ENCODE results near the gene SLC9A9. TPM values are rescaled to one million over a fixed set of nuclear protein-coding genes. Genes with fewer than 3 reads are reported as not detected.

The SLC9A9 gene
- total RNA-seq, 4 donors from 2014 or later, result 1.1 to 15.9 (median 9.7) TPM

DNA sequence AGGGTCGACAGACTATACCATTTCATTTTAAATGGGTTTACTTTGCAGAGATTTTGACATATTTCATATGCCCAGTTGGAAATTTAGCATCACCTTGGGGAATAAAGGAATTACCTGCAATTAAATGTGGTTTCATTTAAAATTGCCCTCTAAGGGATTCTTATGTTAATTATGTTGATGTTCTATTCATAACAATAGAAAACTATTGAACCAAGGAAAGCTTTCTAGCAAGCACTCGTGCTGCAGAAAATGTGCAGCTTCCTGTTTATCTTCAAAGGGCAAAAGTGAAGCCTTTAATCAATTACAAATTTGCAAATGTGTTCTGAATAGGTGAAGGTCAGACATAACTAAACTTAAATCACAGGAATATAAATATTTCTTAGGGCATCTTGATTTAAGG lies 376.6 kb downstream of the SLC9A9 start:
- WGBS, 2 donors (ENCODE audit: low coverage in 1 of 2), result 62 to 81% methylated on average over 2 of the region's 2 CpGs
- Histone ChIP-seq H3K27ac (no peak overlapping the region), H3K27me3 (no peaks in the 10 kb centered on the region), H3K9me3 (no peaks in the 10 kb centered on the region), H3K4me3 (no peak overlapping the region), H3K36me3 (no peaks in the 10 kb centered on the region), H3K4me1 (peaks cover 0 to 2% (median 0%) of the 10 kb centered on the region in 4 donors)
- intact Hi-C loops (cut with DNase I; ENCODE audit: low total_unique reads), result no loop called here
- TF ChIP-seq EP300 (IDR thresholded peaks at IDR 0.05; ENCODE audit: low read depth), result no peak
- TF ChIP-seq, protein P1, sequence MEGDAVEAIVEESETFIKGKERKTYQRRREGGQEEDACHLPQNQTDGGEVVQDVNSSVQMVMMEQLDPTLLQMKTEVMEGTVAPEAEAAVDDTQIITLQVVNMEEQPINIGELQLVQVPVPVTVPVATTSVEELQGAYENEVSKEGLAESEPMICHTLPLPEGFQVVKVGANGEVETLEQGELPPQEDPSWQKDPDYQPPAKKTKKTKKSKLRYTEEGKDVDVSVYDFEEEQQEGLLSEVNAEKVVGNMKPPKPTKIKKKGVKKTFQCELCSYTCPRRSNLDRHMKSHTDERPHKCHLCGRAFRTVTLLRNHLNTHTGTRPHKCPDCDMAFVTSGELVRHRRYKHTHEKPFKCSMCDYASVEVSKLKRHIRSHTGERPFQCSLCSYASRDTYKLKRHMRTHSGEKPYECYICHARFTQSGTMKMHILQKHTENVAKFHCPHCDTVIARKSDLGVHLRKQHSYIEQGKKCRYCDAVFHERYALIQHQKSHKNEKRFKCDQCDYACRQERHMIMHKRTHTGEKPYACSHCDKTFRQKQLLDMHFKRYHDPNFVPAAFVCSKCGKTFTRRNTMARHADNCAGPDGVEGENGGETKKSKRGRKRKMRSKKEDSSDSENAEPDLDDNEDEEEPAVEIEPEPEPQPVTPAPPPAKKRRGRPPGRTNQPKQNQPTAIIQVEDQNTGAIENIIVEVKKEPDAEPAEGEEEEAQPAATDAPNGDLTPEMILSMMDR (IDR thresholded peaks at IDR 0.05), result no peak
- no peak for TF ChIP-seq POLR2AphosphoS5 (IDR thresholded peaks at IDR 0.05)
- no peak for TF ChIP-seq POLR2A (IDR thresholded peaks at IDR 0.05)
- no peak for DNase-seq
- in situ Hi-C loops (cut with MboI; ENCODE audit: low pct_ligation_motif_present in 1 of 4, low pct_unique_long_range_greater_than_20kb in 1 of 4, low sequenced_read_pairs in 3 of 4), result no loop called here

DNA sequence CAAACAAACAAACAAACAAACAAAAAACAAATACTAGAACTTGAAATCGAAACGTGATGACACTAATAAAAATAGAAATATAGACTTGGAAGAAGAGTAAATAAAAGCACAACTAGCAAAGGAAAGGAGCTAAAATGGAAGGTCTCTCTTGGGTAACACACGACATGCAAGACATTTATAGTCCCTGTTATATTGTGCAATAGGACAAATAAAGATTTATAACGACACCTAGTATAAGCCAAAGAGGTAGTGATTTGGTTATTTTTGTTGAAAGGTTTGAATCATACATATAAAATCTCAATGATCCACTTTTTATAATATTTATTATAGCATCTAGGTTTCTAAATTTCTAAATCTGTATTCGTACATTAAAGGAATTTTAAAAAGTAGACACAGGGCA lies 379.1 kb downstream of the SLC9A9 start:
- in situ Hi-C loops (cut with MboI; ENCODE audit: low pct_ligation_motif_present in 1 of 4, low pct_unique_long_range_greater_than_20kb in 1 of 4, low sequenced_read_pairs in 3 of 4), result no loop called here
- WGBS, 2 donors (ENCODE audit: low coverage in 1 of 2), result 49 to 50% methylated on average over 5 of the region's 5 CpGs
- Histone ChIP-seq H3K36me3 (no peaks in the 10 kb centered on the region), H3K4me3 (no peak overlapping the region), H3K4me1 (peaks cover 0 to 15% (median 4%) of the 10 kb centered on the region in 4 donors), H3K27ac (no peak overlapping the region), H3K9me3 (no peaks in the 10 kb centered on the region), H3K27me3 (no peaks in the 10 kb centered on the region)
- intact Hi-C loops (cut with DNase I; ENCODE audit: low total_unique reads), result no loop called here
- DNase-seq, result no peak
- TF ChIP-seq, protein P1 (IDR thresholded peaks at IDR 0.05), result no peak
- TF ChIP-seq POLR2AphosphoS5 (IDR thresholded peaks at IDR 0.05) (no peak), POLR2A (IDR thresholded peaks at IDR 0.05) (no peak), EP300 (IDR thresholded peaks at IDR 0.05; ENCODE audit: low read depth) (no peak)

DNA sequence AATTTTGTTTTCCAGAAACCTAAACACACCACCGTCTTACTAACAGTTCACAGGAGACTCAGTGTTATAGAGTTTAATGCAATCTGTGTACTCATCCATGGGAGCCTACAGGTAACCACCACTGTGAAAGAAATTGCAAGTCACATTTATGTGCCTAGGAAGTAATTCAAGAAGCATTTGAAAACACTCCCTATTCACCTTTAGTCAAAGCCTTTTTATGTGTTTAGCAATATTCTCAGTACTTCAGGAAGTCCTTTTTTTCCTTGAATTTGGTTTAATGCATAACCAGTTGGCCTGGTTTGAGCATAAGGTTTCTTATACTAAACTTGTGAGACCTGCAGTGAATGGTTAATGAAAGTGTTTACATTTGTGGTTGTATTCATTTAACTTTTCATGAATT lies 382.6 kb downstream of the SLC9A9 start:
- DNase-seq, result no peak
- no peaks in the 10 kb centered on the region for H3K27me3 ChIP-seq
- TF ChIP-seq, protein P1 (IDR thresholded peaks at IDR 0.05), result no peak
- no peak for TF ChIP-seq EP300 (IDR thresholded peaks at IDR 0.05; ENCODE audit: low read depth)
- TF ChIP-seq POLR2A (IDR thresholded peaks at IDR 0.05), result no peak
- TF ChIP-seq POLR2AphosphoS5 (IDR thresholded peaks at IDR 0.05), result no peak
- H3K4me1 ChIP-seq, result peaks cover 0 to 15% (median 4%) of the 10 kb centered on the region in 4 donors
- H3K4me3 ChIP-seq, result no peak overlapping the region
- H3K36me3 ChIP-seq, result no peaks in the 10 kb centered on the region
- 44 to 54% methylated on average over 1 of the region's 1 CpG for WGBS, 2 donors (ENCODE audit: low coverage in 1 of 2)
- H3K9me3 ChIP-seq, result no peaks in the 10 kb centered on the region
- in situ Hi-C loops (cut with MboI; ENCODE audit: low pct_ligation_motif_present in 1 of 4, low pct_unique_long_range_greater_than_20kb in 1 of 4, low sequenced_read_pairs in 3 of 4) (no loop called here), intact Hi-C loops (cut with DNase I; ENCODE audit: low total_unique reads) (no loop called here)
- H3K27ac ChIP-seq, result peak overlapping the region; percentile 48 to 60 (median 55)

DNA sequence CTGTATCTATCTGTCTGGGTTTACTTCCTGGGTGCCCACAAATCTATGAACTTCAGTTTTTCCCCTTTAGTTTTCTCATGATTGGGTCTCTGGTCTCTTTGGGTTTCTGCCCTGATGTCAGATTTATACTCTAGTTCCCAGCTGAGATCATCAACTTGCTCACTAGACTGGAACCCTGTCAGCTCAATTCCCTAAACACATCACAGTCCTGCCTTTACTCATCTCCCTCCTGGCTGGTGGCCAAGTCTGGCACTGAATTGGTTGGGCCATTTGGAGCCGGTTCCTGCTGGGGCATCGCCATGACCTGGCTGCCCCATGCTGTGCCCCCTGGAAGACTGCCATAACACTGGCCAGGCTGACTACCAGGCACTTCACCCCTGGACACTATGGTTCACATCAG lies 383.4 kb downstream of the SLC9A9 start:
- Histone ChIP-seq H3K36me3 (no peaks in the 10 kb centered on the region), H3K9me3 (no peaks in the 10 kb centered on the region), H3K27me3 (no peaks in the 10 kb centered on the region), H3K27ac (peak overlapping the region; percentile 48 to 60 (median 55)), H3K4me1 (peaks cover 0 to 15% (median 4%) of the 10 kb centered on the region in 4 donors), H3K4me3 (no peak overlapping the region)
- intact Hi-C loops (cut with DNase I; ENCODE audit: low total_unique reads), result no loop called here
- 45 to 56% methylated on average over 2 of the region's 2 CpGs for WGBS, 2 donors (ENCODE audit: low coverage in 1 of 2)
- in situ Hi-C loops (cut with MboI; ENCODE audit: low pct_ligation_motif_present in 1 of 4, low pct_unique_long_range_greater_than_20kb in 1 of 4, low sequenced_read_pairs in 3 of 4), result no loop called here
- DNase-seq, result no peak
- TF ChIP-seq, protein P1 (IDR thresholded peaks at IDR 0.05), result no peak
- TF ChIP-seq POLR2AphosphoS5 (IDR thresholded peaks at IDR 0.05) (no peak), EP300 (IDR thresholded peaks at IDR 0.05; ENCODE audit: low read depth) (no peak), POLR2A (IDR thresholded peaks at IDR 0.05) (no peak)

Measured in transverse colon (tissue), 4 donors.